Esophagus (tissue), 2 donors: Measurements from ENCODE around the gene ZNF787. TPM values are rescaled to one million over a fixed set of nuclear protein-coding genes. Genes with fewer than 3 reads are reported as not detected.

Experiments used
- H3K27ac ChIP-seq, 2 donors: one replicate each; pipeline ENCODE4 v1.5.1; 2013; ENCODE audit warnings: low read depth in 2 of 2, mild to moderate bottlenecking in 2 of 2, inconsistent platforms in 1 of 2, low read length in 1 of 2, moderate library complexity in 1 of 2
- H3K27me3 ChIP-seq, 2 donors: one replicate each; pipeline ENCODE4 v1.6.1; 2013; ENCODE audit warnings: low read length in 2 of 2, control low read depth in 1 of 2, mild to moderate bottlenecking in 1 of 2; ENCODE audit not compliant: insufficient read depth in 2 of 2, control insufficient read depth in 1 of 2
- H3K36me3 ChIP-seq, 2 donors: one replicate each; pipeline ENCODE4 v1.6.1; 2013; ENCODE audit warnings: low read length in 1 of 2; ENCODE audit not compliant: control insufficient read depth in 2 of 2, insufficient read depth in 2 of 2
- H3K4me1 ChIP-seq, 2 donors: one replicate each; pipeline ENCODE4 v1.6.1; 2013; ENCODE audit warnings: low read length in 1 of 2; ENCODE audit not compliant: control insufficient read depth in 2 of 2, insufficient read depth in 2 of 2
- H3K4me3 ChIP-seq, 2 donors: one replicate each; pipeline ENCODE4 v1.5.1; 2013; ENCODE audit warnings: low read length in 2 of 2, mild to moderate bottlenecking in 2 of 2, low read depth in 1 of 2, moderate library complexity in 1 of 2
- H3K9me3 ChIP-seq, 2 donors: one replicate each; pipeline ENCODE4 v1.6.1; 2013; ENCODE audit warnings: mild to moderate bottlenecking in 2 of 2, low read depth in 1 of 2, low read length in 1 of 2, moderate library complexity in 1 of 2; ENCODE audit not compliant: control insufficient read depth in 2 of 2, insufficient read depth in 1 of 2
- WGBS, 2 donors: extraction: QIAGEN DNeasy Blood & Tissue Kit; methylation state at CpG; one replicate each; pipeline ENCODE4 v1.1.7; 2013; 5-methylcytosine and 5-hydroxymethylcytosine counted together
- polyA plus RNA-seq, 2 donors: library from polyadenylated mRNA; stranded (reverse); fragments of 200-250 nt; gene quantifications; one replicate each; pipeline ENCODE4 v1.2.3, GENCODE V29; 2013
- donor health status: healthy with polysubstance abuse.
- donor health status: Bipolar disorder and iron deficiency.

Gene ZNF787
- polyA plus RNA-seq, 2 donors: 17.0 to 19.0 TPM

DNA sequence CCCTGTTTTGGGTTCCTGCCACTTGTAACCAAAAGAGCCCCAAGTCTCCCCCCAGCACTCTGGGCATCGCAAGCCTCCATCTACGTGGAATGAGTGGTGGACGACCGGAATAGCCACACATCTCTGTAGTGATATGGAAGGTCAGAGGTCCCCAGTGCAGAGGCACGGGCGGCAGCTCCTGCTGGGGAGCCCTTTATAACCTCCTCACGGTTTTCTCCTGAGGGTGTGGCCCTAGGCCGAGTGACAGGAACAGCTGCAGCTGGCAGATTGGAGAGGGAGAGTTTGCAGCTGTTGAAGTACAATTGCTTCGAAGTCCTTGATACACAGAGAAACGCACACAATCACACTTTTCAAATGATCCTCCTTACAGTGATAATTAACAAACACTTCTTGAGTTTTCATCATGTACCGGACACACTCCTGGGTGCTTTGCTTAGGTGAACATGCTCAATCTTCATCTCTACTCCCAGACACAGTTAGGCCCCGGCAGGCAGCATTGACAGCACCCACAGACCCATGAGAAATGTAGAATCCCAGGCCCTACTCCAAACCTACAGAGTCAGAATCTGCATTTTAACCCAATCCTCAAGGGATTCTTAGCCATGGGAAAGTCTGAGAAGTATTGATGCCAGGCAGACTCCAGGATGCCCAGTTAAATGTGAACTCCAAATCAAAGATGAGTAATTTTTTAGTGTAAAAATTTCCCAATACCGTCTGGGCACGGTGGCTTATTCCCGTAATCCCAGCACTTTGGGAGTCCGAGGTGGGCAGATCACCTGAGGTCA is 4.9 kb upstream of the ZNF787 start:
- no peaks in the 10 kb centered on the region for H3K27me3 ChIP-seq
- peaks cover 0 to 2% of the 10 kb centered on the region in 2 donors for H3K4me1 ChIP-seq
- no peak overlapping the region for H3K4me3 ChIP-seq
- no peak overlapping the region for H3K27ac ChIP-seq
- 65 to 69% methylated on average over 16 of the region's 16 CpGs for WGBS, 2 donors
- H3K36me3 ChIP-seq: no peaks in the 10 kb centered on the region
- no peaks in the 10 kb centered on the region for H3K9me3 ChIP-seq

DNA sequence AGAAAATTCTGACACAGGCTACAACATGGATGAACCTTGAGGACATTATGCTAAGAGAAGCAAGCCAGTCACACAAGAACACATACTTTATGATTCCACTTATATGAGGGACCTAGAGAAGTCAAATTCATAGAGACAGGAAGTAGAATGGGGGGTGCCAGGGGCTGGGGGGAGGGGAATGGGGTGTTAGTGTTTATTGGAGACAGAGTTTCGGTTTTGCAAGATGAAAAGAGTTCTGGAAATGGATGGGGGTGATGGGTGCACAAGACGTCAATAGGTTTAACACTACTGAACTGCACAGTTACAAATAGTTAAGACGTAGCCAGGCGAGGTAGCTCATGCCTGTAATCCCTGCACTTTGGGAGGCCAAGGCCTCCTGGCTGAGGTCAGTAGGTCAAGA is 3.5 kb upstream of the ZNF787 start:
- no peak overlapping the region for H3K27ac ChIP-seq
- 87 to 88% methylated on average over 4 of the region's 4 CpGs for WGBS, 2 donors
- H3K36me3 ChIP-seq: no peaks in the 10 kb centered on the region

DNA sequence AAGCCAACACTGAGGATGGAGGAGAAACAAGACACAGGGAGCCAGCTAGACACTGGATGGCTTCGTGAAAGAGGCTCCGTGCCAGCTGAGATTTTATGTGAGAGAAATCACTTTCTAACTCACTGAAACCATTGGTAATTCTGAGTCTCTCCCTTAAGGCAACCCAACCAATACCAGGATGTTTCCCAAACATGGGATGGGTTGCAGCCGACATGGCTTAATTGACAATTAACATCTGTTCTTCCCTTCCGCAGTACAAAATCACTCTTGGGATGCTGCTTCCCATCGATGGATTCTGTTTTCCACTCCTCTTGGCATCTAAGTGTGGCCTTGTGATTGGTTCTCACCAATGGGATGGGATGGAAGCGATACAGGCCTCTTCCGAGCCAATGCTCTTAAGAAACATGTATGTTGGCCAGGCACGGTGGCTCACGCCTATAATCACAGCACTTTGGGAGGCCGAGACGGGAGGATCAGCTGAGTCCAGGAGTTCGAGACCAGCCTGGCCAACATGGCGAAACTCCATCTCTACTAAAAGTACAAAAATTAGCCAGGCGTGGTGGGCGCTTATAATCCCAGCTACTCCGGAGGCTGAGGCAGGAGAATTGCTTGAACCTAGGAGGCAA is 2.3 kb upstream of the ZNF787 start:
- Histone ChIP-seq H3K9me3 (no peaks in the 10 kb centered on the region), H3K27me3 (no peaks in the 10 kb centered on the region), H3K36me3 (no peaks in the 10 kb centered on the region), H3K27ac (no peak overlapping the region), H3K4me1 (peaks cover 8 to 19% of the 10 kb centered on the region in 2 donors), H3K4me3 (no peak overlapping the region)
- WGBS, 2 donors: 80 to 89% methylated on average over 16 of the region's 16 CpGs

More for the DNA sequence above, 3.5 kb upstream of the ZNF787 start:
- Histone ChIP-seq H3K4me1 (peaks cover 0 to 7% of the 10 kb centered on the region in 2 donors), H3K9me3 (no peaks in the 10 kb centered on the region), H3K27me3 (no peaks in the 10 kb centered on the region), H3K4me3 (no peak overlapping the region)

DNA sequence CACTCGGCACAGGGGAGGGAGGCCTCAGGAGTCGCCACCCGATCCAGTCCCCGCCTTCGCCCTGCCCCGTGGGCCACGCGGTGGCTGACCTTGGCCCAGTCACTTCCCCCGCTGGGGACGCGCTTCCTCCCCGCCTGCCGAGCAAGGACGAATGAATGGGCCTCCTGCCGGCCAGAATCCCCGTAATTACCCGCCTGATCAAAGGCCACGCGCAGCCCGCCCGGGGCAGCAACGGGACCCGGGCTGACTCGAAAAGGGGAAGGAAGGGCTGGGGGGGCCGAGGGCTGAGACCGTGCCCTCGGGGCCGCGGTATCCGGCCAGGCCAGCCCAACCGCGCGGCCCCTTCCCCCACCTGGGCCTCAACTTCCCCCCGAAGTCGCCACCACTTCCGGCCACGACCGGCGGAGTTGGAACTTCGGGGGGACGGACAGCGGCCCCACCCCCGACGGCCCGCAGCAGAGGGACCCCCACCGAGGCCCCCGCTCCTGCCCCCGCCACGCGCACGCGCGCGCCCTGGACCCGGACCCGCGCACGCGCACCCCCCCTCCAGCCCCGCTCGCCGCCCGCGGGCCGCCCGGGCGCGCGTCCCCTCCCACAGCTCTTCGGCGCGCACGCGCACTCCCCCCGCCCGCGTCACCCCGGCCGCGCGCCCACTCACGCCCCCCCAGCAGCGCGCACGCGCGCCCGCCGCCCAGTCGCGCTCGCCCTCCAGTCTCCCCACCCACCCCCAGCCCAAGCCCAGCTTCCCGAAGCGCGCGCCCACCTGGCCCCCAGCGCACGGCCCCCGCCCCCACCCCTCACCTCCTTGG is 520 bp downstream of the ZNF787 start:
- Histone ChIP-seq H3K4me3 (peak overlapping the region; percentile 66 to 79), H3K9me3 (no peaks in the 10 kb centered on the region), H3K27me3 (no peaks in the 10 kb centered on the region), H3K4me1 (peaks cover 16 to 34% of the 10 kb centered on the region in 2 donors), H3K36me3 (no peaks in the 10 kb centered on the region), H3K27ac (peak overlapping the region; percentile 91 to 94)
- WGBS, 2 donors: 0 to 2% methylated on average over 47 to 99 of the region's 99 CpGs

DNA sequence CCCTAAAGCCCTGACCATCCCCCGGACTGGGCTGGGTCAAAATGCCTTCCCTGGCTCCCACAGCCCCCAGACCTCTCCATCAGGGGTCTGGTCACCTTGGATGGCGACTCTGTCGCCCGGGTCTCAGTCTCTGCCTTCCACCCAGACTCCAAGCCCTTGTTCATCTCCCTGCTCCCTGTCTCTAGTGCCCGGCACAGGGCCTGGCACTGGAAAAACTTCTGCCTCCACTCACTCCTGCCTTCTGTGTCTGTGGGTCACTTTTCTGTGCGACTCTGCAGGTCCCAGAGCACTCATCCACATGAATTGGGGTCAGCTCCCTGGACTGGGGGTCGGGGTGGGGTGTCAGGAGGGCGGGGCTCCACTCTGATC is 1.1 kb downstream of the ZNF787 start:
- Histone ChIP-seq H3K36me3 (no peaks in the 10 kb centered on the region), H3K27me3 (no peaks in the 10 kb centered on the region), H3K4me1 (peaks cover 16 to 34% of the 10 kb centered on the region in 2 donors), H3K4me3 (peak overlapping the region; percentile 66 to 79), H3K9me3 (no peaks in the 10 kb centered on the region), H3K27ac (peak overlapping the region; percentile 91 to 94)
- WGBS, 2 donors: 12 to 14% methylated on average over 8 of the region's 8 CpGs

DNA sequence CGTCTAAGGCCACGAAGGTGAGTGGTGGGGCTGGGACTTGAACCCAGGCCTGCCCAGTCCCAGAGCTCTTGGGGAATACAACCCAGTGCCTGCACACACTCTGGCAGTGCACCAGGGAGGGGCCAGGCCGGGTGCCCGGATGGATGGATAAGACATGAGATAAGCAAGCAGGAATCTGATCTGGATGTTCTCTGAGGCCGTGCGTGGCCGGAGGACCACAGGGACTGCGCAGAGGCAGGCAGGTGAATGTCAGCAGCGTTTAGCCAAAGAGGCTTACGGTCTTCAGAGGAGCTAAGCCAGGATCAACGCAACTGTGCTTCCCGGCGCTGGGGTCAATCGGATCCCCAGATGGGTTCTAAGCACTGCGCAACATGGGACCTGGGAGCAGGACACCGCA is 1.5 kb downstream of the ZNF787 start:
- no peaks in the 10 kb centered on the region for H3K27me3 ChIP-seq
- WGBS, 2 donors: 24 to 27% methylated on average over 15 to 16 of the region's 16 CpGs
- peak overlapping the region; percentile 66 to 79 for H3K4me3 ChIP-seq
- no peaks in the 10 kb centered on the region for H3K36me3 ChIP-seq
- peak overlapping the region; percentile 91 to 94 for H3K27ac ChIP-seq
- H3K9me3 ChIP-seq: no peaks in the 10 kb centered on the region
- peaks cover 19 to 35% of the 10 kb centered on the region in 2 donors for H3K4me1 ChIP-seq

DNA sequence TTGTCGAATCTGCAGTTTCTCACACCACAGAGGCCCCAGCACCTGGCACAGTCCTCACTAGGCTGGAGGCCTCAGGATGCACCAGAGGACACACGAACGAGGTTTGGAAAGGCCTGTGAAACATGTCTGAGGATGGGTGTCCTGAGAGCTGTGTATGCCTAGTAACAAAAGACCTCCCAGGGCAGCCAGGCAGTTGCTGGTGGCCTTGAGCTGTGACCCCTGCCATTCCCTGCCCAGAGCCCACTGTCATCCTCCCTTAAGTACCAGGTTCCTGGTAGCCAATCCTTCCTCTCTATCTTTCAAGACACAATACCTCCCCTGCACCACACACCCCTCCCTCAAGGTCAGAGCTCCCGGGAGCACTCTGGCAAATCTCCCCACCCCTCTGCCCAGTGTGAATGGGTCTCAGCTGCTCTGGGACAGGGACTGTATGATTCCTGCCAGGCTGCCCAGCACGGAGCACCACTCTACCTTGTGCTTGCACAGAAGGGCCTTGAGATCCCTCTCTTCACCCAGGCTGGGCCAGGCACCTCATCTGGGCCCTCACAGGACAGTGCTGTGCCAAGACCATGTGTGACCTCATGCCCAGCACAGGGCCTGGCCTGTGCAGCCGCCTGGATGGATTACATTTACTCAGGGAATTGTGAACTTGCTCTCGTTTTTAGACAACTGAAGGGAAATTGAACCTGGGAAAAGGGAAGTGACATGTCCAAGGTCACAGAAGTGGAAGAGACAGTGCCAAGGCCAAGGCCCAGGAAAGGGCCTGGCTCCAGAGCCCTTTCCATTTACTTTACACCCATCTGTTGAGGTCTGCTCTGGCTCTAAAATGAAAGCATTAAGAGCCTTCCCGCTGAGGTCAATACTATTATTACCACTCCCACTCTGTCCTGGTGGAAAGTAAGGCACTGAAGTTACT is 2.2 kb downstream of the ZNF787 start:
- Histone ChIP-seq H3K27me3 (no peaks in the 10 kb centered on the region), H3K4me1 (peaks cover 19 to 38% of the 10 kb centered on the region in 2 donors), H3K9me3 (no peaks in the 10 kb centered on the region), H3K4me3 (peak overlapping the region in 1 of 2 donors; percentile 79), H3K27ac (peak overlapping the region; percentile 91 to 94), H3K36me3 (no peaks in the 10 kb centered on the region)
- 31 to 32% methylated on average over 8 of the region's 8 CpGs for WGBS, 2 donors

DNA sequence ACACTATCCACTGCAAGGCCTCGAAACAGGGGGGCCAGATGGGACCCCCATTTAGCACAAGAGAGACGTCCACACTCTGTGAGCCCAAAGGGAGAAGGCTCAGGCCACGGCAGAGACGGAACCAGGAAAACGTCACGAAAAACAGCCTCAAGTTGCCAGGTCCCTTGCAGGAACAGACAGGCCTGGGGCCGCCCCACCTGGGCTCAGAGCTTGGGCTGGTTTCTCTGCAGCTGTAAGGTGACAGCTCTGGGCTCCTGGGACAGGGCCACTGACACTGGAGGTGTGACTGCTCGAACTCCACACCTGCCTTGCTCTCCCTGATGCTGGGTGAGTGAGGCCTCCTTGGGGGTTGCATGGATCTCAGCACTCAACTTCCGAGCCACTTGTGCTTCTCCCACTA is 3.2 kb downstream of the ZNF787 start:
- WGBS, 2 donors: 42 to 47% methylated on average over 8 to 9 of the region's 9 CpGs
- Histone ChIP-seq H3K4me3 (no peak overlapping the region), H3K4me1 (peaks cover 21 to 44% of the 10 kb centered on the region in 2 donors), H3K9me3 (no peaks in the 10 kb centered on the region), H3K27me3 (no peaks in the 10 kb centered on the region), H3K27ac (peak overlapping the region; percentile 52 to 83), H3K36me3 (no peaks in the 10 kb centered on the region)
